Stomach (tissue), 4 donors: ENCODE measurements around the gene OTOR.

Source experiments
- CTCF ChIP-seq, 7 experiments: fragments of 450-650 bp in 4 of 7; fragments of 200-600 bp in 3 of 7; sonication (generic) in 3 of 7; IDR thresholded peaks; one replicate each; pipeline ENCODE4 v1.5.1; 2016 to 2019; ENCODE audit warnings: antibody characterized with exemption in 7 of 7, control low read depth in 2 of 7, mild to moderate bottlenecking in 1 of 7
- POLR2A ChIP-seq, 4 donors: fragments of 450-650 bp; IDR thresholded peaks; one replicate each; pipeline ENCODE4 v1.6.1; 2016; ENCODE audit warnings: antibody characterized with exemption in 4 of 4, control low read depth in 2 of 4, mild to moderate bottlenecking in 1 of 4, moderate library complexity in 1 of 4
- POLR2AphosphoS5 ChIP-seq, 3 donors: sonication (generic); formaldehyde crosslinking; IDR thresholded peaks; one replicate each; pipeline ENCODE4 v1.6.1; 2016; ENCODE audit warnings: antibody characterized with exemption in 3 of 3

GRCh38 chr20:16748308-16748900, at the start of gene OTOR:
- TF ChIP-seq POLR2A (IDR thresholded peaks at IDR 0.05) (no peak), CTCF (IDR thresholded peaks at IDR 0.05) (no peak), POLR2AphosphoS5 (IDR thresholded peaks at IDR 0.05) (no peak)
